ENCODE results near the gene CLDN4. TPM values are rescaled to one million over a fixed set of nuclear protein-coding genes. Genes with fewer than 3 reads are reported as not detected.

Gene CLDN4
- total and polyA plus RNA-seq, 9 of the 15 experiments (the other 6 are each of a cell fraction or from before 2014, with no cell fraction given): 0.05 to 0.60 (median 0.06) TPM; not detected in 3

GRCh38 chr7:73851410-73852338 is 20.9 kb downstream of the CLDN4 start (continued):
- TF ChIP-seq CBX8 (IDR thresholded peaks at IDR 0.05; ENCODE audit: borderline replicate concordance, extremely low read depth, low read depth, low read length, poor library complexity, severe bottlenecking): no peak
- TF ChIP-seq CTBP1 (IDR thresholded peaks at IDR 0.05; ENCODE audit: borderline replicate concordance): peak; percentile 87
- TF ChIP-seq, protein P1, sequence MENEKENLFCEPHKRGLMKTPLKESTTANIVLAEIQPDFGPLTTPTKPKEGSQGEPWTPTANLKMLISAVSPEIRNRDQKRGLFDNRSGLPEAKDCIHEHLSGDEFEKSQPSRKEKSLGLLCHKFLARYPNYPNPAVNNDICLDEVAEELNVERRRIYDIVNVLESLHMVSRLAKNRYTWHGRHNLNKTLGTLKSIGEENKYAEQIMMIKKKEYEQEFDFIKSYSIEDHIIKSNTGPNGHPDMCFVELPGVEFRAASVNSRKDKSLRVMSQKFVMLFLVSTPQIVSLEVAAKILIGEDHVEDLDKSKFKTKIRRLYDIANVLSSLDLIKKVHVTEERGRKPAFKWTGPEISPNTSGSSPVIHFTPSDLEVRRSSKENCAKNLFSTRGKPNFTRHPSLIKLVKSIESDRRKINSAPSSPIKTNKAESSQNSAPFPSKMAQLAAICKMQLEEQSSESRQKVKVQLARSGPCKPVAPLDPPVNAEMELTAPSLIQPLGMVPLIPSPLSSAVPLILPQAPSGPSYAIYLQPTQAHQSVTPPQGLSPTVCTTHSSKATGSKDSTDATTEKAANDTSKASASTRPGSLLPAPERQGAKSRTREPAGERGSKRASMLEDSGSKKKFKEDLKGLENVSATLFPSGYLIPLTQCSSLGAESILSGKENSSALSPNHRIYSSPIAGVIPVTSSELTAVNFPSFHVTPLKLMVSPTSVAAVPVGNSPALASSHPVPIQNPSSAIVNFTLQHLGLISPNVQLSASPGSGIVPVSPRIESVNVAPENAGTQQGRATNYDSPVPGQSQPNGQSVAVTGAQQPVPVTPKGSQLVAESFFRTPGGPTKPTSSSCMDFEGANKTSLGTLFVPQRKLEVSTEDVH (IDR thresholded peaks at IDR 0.05; ENCODE audit: low read depth, partially characterized antibody): peak; percentile 23
- no peak for TF ChIP-seq RBM15 (IDR thresholded peaks at IDR 0.05; ENCODE audit: insufficient read depth, low read length)
- no peak for TF ChIP-seq RUNX1 (IDR thresholded peaks at IDR 0.05; ENCODE audit: low read depth)
- TF ChIP-seq JUNB (CRISPR knock-in tag; conservative IDR thresholded peaks at IDR 0.05): peak; percentile 48; the same call in 1 of the 2 replicates
- TF ChIP-seq ZNF830 (CRISPR knock-in tag; IDR thresholded peaks at IDR 0.05): no peak
- TF ChIP-seq, protein P2, sequence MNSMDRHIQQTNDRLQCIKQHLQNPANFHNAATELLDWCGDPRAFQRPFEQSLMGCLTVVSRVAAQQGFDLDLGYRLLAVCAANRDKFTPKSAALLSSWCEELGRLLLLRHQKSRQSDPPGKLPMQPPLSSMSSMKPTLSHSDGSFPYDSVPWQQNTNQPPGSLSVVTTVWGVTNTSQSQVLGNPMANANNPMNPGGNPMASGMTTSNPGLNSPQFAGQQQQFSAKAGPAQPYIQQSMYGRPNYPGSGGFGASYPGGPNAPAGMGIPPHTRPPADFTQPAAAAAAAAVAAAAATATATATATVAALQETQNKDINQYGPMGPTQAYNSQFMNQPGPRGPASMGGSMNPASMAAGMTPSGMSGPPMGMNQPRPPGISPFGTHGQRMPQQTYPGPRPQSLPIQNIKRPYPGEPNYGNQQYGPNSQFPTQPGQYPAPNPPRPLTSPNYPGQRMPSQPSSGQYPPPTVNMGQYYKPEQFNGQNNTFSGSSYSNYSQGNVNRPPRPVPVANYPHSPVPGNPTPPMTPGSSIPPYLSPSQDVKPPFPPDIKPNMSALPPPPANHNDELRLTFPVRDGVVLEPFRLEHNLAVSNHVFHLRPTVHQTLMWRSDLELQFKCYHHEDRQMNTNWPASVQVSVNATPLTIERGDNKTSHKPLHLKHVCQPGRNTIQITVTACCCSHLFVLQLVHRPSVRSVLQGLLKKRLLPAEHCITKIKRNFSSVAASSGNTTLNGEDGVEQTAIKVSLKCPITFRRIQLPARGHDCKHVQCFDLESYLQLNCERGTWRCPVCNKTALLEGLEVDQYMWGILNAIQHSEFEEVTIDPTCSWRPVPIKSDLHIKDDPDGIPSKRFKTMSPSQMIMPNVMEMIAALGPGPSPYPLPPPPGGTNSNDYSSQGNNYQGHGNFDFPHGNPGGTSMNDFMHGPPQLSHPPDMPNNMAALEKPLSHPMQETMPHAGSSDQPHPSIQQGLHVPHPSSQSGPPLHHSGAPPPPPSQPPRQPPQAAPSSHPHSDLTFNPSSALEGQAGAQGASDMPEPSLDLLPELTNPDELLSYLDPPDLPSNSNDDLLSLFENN (IDR thresholded peaks at IDR 0.05; ENCODE audit: low read depth in 2 of 2, low read length in 2 of 2): no peak
- no peak for TF ChIP-seq TARDBP (IDR thresholded peaks at IDR 0.05)
- TF ChIP-seq MCM7 (IDR thresholded peaks at IDR 0.05): no peak
- peak; percentile 98 for TF ChIP-seq FOSL1 (tag; conservative IDR thresholded peaks at IDR 0.05)
- TF ChIP-seq ZBTB43 (CRISPR knock-in tag; IDR thresholded peaks at IDR 0.05): no peak
- TF ChIP-seq BACH1 (tag; IDR thresholded peaks at IDR 0.05): peak; percentile 57; the same call in 1 of the 2 replicates
- TF ChIP-seq SLC30A9 (CRISPR knock-in tag; IDR thresholded peaks at IDR 0.05): no peak
- TF ChIP-seq TGIF2 (CRISPR knock-in tag; IDR thresholded peaks at IDR 0.05): no peak
- no peak for TF ChIP-seq CBX1 (IDR thresholded peaks at IDR 0.05; ENCODE audit: low read depth)
- no peak for TF ChIP-seq CREBBP (IDR thresholded peaks at IDR 0.05; ENCODE audit: low read depth, low read length)
- no peak for TF ChIP-seq ELF4 (CRISPR knock-in tag; IDR thresholded peaks at IDR 0.05)
- TF ChIP-seq, protein P3, sequence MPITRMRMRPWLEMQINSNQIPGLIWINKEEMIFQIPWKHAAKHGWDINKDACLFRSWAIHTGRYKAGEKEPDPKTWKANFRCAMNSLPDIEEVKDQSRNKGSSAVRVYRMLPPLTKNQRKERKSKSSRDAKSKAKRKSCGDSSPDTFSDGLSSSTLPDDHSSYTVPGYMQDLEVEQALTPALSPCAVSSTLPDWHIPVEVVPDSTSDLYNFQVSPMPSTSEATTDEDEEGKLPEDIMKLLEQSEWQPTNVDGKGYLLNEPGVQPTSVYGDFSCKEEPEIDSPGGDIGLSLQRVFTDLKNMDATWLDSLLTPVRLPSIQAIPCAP (CRISPR knock-in tag; IDR thresholded peaks at IDR 0.05; ENCODE audit: borderline replicate concordance): no peak

Measured in K562 (cell line).